ENCODE results near the gene SLC43A3. TPM values are rescaled to one million over a fixed set of nuclear protein-coding genes. Genes with fewer than 3 reads are reported as not detected.
"Not testable (repeated sequence)": the region's sequence is repeated elsewhere in the genome, so short reads cannot be mapped to it uniquely, and the experiment has no call there.

SLC43A3 gene
- total RNA-seq, 1 donor, result 74.3 TPM

DNA sequence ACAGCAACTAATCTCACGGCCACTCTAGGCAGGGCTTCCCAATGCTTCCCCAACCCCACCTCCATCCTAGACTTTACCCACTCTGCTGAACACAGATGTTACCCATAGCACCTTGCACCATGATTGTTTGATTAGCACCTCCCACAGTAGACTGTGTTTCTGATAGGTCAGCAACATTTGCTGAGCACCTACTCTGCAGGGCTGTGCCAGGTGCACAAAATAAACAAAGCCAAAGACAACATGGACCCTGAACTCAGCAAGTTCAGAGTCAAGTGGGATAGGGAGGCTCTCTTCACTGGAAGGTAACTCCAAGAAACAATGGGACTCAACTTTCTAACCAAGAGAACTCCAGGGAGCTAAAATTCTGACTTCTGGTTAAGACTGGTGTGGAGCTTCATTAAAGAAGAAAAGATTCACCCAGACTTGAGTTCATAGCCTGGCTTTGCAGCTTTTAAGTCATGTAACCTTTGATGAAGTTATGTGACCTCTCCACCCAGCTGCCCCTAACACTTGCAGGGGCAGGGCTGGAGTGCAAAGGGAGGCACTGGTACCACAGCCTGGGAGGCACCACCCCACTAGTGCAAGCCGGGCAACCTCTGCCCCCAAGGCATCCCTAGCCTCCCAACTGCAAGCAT lies 26.7 kb upstream of the SLC43A3 start:
- no peak overlapping the region for H3K4me3 ChIP-seq (ENCODE audit: low read depth, low read length)
- no peak for DNase-seq (ENCODE audit: low read depth)
- TF ChIP-seq, protein P1, sequence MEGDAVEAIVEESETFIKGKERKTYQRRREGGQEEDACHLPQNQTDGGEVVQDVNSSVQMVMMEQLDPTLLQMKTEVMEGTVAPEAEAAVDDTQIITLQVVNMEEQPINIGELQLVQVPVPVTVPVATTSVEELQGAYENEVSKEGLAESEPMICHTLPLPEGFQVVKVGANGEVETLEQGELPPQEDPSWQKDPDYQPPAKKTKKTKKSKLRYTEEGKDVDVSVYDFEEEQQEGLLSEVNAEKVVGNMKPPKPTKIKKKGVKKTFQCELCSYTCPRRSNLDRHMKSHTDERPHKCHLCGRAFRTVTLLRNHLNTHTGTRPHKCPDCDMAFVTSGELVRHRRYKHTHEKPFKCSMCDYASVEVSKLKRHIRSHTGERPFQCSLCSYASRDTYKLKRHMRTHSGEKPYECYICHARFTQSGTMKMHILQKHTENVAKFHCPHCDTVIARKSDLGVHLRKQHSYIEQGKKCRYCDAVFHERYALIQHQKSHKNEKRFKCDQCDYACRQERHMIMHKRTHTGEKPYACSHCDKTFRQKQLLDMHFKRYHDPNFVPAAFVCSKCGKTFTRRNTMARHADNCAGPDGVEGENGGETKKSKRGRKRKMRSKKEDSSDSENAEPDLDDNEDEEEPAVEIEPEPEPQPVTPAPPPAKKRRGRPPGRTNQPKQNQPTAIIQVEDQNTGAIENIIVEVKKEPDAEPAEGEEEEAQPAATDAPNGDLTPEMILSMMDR (IDR thresholded peaks at IDR 0.05; ENCODE audit: insufficient read depth, low read length), result no peak

DNA sequence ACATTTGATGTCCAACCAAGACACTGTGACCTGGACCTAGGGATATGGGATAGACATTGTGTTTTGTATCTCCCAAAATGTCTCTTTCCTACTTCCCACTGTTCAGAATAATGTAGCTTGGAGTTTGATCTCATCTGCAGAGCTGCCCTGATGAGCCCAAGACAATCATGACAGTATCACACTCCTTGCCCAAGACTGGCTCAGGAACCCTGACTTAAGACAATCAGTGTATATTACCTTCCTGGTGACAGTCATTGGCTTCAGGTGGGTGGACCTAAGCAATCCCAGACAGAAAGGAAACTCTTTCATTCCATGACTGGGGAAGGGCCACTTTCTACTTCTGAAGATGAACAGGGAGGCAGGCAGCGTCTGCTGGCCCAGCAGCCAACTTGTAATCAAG lies 19.1 kb upstream of the SLC43A3 start:
- DNase-seq (ENCODE audit: low read depth), result no peak
- no peak overlapping the region for H3K4me3 ChIP-seq (ENCODE audit: low read depth, low read length)
- TF ChIP-seq, protein P1 (IDR thresholded peaks at IDR 0.05; ENCODE audit: insufficient read depth, low read length), result no peak

DNA sequence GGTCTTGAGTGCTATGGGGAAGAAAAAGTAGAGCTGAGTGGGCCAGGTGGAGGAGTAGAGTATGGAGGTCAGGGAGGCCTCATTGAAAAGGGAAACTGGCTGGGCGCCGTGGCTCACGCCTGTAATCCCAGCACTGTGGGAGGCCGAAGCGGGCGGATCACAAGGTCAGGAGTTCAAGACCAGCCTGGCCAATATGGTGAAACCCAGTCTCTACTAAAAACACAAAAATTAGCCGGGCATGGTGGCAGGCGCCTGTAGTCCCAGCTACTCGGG lies 18.1 kb upstream of the SLC43A3 start:
- not testable (repeated sequence) for H3K4me3 ChIP-seq (ENCODE audit: low read depth, low read length); DNase-seq (ENCODE audit: low read depth)

DNA sequence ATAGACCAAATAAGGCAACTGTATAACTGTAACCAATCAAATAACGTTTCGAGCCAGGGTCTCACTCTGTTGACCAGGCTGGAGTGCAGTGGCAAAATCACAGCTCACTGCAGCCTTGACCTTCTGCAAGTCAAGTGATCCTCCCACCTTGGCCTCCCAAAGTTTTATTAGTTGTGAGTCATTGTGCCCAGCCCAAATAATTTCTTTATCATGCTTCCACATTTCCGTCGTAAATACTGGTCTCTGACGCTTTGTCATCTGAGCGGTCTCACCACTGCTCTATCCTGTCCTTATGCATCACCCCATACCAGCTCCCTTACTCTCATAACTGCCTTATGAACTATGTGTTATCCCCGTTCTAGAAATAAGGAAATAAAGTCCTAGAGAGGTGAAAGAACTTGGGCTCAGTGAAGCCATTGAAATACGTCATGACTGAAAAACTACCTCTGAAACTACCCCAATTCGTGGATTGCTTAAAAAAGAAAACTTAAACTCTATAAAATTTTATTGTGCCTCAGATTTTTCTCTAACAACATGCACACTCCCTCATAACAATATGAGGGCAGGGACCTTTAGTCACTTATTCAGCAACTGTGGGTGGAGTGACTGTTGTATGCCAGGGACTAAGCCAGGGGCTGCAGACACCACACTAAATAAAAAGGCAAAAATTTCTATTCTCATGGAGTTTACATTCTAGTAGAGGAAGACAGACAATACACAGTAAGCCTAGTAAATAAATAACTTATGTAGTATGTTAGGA lies 17.6 kb upstream of the SLC43A3 start:
- DNase-seq (ENCODE audit: low read depth), result no peak
- TF ChIP-seq, protein P1 (IDR thresholded peaks at IDR 0.05; ENCODE audit: insufficient read depth, low read length), result no peak
- no peak overlapping the region for H3K4me3 ChIP-seq (ENCODE audit: low read depth, low read length)

DNA sequence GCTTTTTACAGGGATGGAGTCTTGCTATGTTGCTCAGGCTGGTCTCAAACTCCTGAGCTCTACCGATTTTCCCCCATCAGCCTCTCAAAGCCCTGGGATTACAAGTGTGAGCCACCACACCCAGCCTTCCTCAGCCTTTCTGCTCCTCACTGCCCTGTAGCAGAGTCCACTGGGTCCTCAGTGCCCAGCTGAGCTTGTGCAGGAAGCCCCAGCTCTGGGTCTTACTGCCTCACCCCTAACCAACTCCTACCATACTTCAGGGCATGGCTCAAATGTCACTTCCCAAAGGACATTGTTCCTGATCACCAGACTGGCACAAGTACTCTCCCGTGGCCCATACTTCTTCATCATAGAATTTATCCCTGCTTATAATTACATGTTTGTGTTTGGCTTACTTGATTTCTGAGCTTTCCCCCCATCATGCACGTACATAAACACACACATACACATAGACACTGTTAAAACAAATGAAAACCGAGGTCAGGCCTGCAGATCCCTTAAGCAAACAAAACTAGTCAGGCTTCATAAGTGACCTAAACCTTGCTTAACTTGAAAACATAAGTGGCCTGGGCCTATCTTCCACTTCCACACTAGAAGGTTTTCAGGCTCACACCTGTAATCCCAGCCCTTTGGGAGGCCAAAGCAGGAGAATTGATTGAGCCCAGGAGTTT lies 14.0 kb upstream of the SLC43A3 start:
- no peak for DNase-seq (ENCODE audit: low read depth)
- TF ChIP-seq, protein P1 (IDR thresholded peaks at IDR 0.05; ENCODE audit: insufficient read depth, low read length), result no peak

DNA sequence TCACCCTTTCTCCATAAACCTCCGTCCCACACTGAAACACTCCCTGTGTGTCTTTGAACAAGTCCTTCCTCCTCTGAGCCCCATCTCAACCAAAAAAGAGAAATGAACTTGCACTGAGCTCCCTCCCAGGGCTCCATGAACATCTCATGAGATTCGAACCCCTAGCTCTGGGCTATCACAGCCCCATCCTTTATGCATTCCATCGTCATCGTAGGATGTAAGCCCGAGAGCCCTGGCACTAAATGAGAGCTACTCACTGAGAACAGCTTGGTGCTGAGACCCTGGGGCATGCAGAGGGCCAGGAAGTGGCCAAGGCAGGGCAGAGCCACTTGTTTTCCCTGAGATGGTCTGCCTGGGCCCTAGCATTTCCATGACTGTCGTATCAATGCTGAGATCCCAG lies 12.9 kb upstream of the SLC43A3 start:
- no peak overlapping the region for H3K4me3 ChIP-seq (ENCODE audit: low read depth, low read length)
- TF ChIP-seq, protein P1 (IDR thresholded peaks at IDR 0.05; ENCODE audit: insufficient read depth, low read length), result no peak
- no peak for DNase-seq (ENCODE audit: low read depth)

More for the DNA sequence above, 14.0 kb upstream of the SLC43A3 start:
- no peak overlapping the region for H3K4me3 ChIP-seq (ENCODE audit: low read depth, low read length)
